Astrocyte (in vitro differentiated cells and primary cell): ENCODE results near the gene GSS.

Experiments
- CTCF ChIP-seq: IDR thresholded peaks from 2 replicates; pipeline ENCODE4 v1.5.1; 2011; ENCODE audit warnings: low read depth, mild to moderate bottlenecking, inconsistent platforms, low read length, moderate library complexity; ENCODE audit not compliant: insufficient read depth
- EZH2 ChIP-seq: IDR thresholded peaks from 2 replicates; pipeline ENCODE4 v1.6.1; 2012; ENCODE audit warnings: mild to moderate bottlenecking, low read length, inconsistent platforms; ENCODE audit not compliant: insufficient read depth

GRCh38 chr20:34987288-34988190 is 31.9 kb upstream of the GSS start:
- TF ChIP-seq CTCF (no peak), EZH2 (no peak)
